H1 (cell line): Measurements from ENCODE around the gene PRDM15. TPM values are rescaled to one million over a fixed set of nuclear protein-coding genes. Genes with fewer than 3 reads are reported as not detected.

Experiments
- CTBP2 ChIP-seq: IDR thresholded peaks from 2 replicates; pipeline ENCODE4 v1.7.0; 2011; ENCODE audit warnings: borderline replicate concordance, mild to moderate bottlenecking, moderate library complexity, mixed read lengths, low read length; ENCODE audit not compliant: insufficient read depth, insufficient read length
- EGR1 ChIP-seq: IDR thresholded peaks from 2 replicates; pipeline ENCODE4 v1.6.1; 2011; ENCODE audit warnings: low read depth, low read length, borderline replicate concordance
- EZH2 ChIP-seq: fragments of 200-600 bp; sonication (generic); IDR thresholded peaks from 2 replicates; pipeline ENCODE4 v1.7.1; 2012; ENCODE audit warnings: low read depth, mild to moderate bottlenecking, moderate library complexity, low read length, inconsistent platforms; ENCODE audit not compliant: severe bottlenecking
- HDAC6 ChIP-seq: IDR thresholded peaks from one replicate; pipeline ENCODE4 v1.7.1; 2012; ENCODE audit warnings: low read depth, mild to moderate bottlenecking, inconsistent platforms, low read length, moderate library complexity
- NANOG ChIP-seq: IDR thresholded peaks from 2 replicates; pipeline ENCODE4 v1.6.1; 2011; ENCODE audit warnings: low read length, low read depth, mild to moderate bottlenecking, inconsistent platforms; ENCODE audit not compliant: insufficient read depth, poor library complexity, severe bottlenecking
- PHF8 ChIP-seq: fragments of 200-600 bp; sonication (generic); conservative IDR thresholded peaks from 2 replicates; pipeline ENCODE4 v1.7.1; 2012; ENCODE audit warnings: low read depth, mild to moderate bottlenecking, inconsistent platforms, low read length, moderate library complexity
- POU5F1 ChIP-seq: IDR thresholded peaks from 2 replicates; pipeline ENCODE4 v1.6.1; 2011; ENCODE audit warnings: low read depth, mild to moderate bottlenecking, low read length, moderate library complexity
- SIRT6 ChIP-seq: IDR thresholded peaks from one replicate; pipeline ENCODE4 v1.7.1; 2012; ENCODE audit warnings: low read length, inconsistent platforms
- SP1 ChIP-seq: IDR thresholded peaks from 2 replicates; pipeline ENCODE4 v1.6.1; 2011; ENCODE audit warnings: low read depth, low read length
- SP2 ChIP-seq: IDR thresholded peaks from 2 replicates; pipeline ENCODE4 v1.6.1; 2012; ENCODE audit warnings: mild to moderate bottlenecking, low read length, inconsistent platforms
- SRF ChIP-seq: IDR thresholded peaks from 2 replicates; pipeline ENCODE4 v1.6.1; 2011; ENCODE audit warnings: mild to moderate bottlenecking, low read depth, low read length, moderate library complexity
- TAF1 ChIP-seq: IDR thresholded peaks from 2 replicates; pipeline ENCODE4 v1.6.1; 2011; ENCODE audit warnings: mild to moderate bottlenecking, low read depth, low read length
- polyA plus RNA-seq, 7 experiments: library from polyadenylated mRNA; depleted of rRNA in 3 of 7; stranded (reverse) in 5 of 7; unstranded in 2 of 7; fragments of >200 nt in 5 of 7; fragments of 200-250 nt in 2 of 7; gene quantifications; 1 replicate in 5 of 7; 2 replicates in 1 of 7; 4 replicates in 1 of 7; pipeline versions ENCODE4 v1.2.1 to v1.2.3, GENCODE V29; 2011 to 2013; ENCODE audit warnings: missing spikeins in 2 of 7, mixed read lengths in 2 of 7
- total RNA-seq: library from RNA; stranded (reverse); fragmentation: NEBNext Ultra II Directional; extraction: Animal tissue kit (Norgen Biotek cat#: 25700); gene quantifications from 2 replicates; pipeline ENCODE4 v1.2.1, GENCODE V29; 2021
- TF ChIP-seq, protein P1 (sequence below): fragments of 300-600 bp; sonication (generic); IDR thresholded peaks from 2 replicates; pipeline ENCODE4 v1.7.1; 2012; ENCODE audit warnings: low read length, moderate library complexity, mild to moderate bottlenecking, inconsistent platforms; ENCODE audit not compliant: insufficient replicate concordance

The PRDM15 gene
- total and polyA plus RNA-seq, 2 of the 8 experiments (the other 6 are each of a cell fraction or from before 2014, with no cell fraction given), result 9.7 to 10.5 TPM

DNA sequence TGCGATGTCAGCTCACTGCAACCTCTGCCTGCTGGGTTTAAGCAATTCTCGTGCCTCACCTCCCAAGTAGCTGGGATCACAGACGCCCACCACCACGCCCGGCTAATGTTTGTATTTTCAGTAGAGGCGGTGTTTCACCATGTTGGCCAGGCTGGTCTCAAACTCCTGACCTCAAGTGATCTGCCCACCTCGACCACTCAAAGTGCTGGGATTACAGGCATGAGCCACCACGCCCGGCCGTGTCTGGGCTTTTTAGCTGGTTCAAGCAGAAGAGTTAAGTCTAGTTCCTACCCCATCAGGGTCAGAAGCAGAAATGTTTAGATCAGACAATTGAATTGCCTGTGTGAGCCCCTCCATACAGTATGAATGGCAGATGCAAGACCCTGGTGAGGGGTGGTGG, 84.5 kb downstream of the PRDM15 start (continued):
- TF ChIP-seq, protein P1, sequence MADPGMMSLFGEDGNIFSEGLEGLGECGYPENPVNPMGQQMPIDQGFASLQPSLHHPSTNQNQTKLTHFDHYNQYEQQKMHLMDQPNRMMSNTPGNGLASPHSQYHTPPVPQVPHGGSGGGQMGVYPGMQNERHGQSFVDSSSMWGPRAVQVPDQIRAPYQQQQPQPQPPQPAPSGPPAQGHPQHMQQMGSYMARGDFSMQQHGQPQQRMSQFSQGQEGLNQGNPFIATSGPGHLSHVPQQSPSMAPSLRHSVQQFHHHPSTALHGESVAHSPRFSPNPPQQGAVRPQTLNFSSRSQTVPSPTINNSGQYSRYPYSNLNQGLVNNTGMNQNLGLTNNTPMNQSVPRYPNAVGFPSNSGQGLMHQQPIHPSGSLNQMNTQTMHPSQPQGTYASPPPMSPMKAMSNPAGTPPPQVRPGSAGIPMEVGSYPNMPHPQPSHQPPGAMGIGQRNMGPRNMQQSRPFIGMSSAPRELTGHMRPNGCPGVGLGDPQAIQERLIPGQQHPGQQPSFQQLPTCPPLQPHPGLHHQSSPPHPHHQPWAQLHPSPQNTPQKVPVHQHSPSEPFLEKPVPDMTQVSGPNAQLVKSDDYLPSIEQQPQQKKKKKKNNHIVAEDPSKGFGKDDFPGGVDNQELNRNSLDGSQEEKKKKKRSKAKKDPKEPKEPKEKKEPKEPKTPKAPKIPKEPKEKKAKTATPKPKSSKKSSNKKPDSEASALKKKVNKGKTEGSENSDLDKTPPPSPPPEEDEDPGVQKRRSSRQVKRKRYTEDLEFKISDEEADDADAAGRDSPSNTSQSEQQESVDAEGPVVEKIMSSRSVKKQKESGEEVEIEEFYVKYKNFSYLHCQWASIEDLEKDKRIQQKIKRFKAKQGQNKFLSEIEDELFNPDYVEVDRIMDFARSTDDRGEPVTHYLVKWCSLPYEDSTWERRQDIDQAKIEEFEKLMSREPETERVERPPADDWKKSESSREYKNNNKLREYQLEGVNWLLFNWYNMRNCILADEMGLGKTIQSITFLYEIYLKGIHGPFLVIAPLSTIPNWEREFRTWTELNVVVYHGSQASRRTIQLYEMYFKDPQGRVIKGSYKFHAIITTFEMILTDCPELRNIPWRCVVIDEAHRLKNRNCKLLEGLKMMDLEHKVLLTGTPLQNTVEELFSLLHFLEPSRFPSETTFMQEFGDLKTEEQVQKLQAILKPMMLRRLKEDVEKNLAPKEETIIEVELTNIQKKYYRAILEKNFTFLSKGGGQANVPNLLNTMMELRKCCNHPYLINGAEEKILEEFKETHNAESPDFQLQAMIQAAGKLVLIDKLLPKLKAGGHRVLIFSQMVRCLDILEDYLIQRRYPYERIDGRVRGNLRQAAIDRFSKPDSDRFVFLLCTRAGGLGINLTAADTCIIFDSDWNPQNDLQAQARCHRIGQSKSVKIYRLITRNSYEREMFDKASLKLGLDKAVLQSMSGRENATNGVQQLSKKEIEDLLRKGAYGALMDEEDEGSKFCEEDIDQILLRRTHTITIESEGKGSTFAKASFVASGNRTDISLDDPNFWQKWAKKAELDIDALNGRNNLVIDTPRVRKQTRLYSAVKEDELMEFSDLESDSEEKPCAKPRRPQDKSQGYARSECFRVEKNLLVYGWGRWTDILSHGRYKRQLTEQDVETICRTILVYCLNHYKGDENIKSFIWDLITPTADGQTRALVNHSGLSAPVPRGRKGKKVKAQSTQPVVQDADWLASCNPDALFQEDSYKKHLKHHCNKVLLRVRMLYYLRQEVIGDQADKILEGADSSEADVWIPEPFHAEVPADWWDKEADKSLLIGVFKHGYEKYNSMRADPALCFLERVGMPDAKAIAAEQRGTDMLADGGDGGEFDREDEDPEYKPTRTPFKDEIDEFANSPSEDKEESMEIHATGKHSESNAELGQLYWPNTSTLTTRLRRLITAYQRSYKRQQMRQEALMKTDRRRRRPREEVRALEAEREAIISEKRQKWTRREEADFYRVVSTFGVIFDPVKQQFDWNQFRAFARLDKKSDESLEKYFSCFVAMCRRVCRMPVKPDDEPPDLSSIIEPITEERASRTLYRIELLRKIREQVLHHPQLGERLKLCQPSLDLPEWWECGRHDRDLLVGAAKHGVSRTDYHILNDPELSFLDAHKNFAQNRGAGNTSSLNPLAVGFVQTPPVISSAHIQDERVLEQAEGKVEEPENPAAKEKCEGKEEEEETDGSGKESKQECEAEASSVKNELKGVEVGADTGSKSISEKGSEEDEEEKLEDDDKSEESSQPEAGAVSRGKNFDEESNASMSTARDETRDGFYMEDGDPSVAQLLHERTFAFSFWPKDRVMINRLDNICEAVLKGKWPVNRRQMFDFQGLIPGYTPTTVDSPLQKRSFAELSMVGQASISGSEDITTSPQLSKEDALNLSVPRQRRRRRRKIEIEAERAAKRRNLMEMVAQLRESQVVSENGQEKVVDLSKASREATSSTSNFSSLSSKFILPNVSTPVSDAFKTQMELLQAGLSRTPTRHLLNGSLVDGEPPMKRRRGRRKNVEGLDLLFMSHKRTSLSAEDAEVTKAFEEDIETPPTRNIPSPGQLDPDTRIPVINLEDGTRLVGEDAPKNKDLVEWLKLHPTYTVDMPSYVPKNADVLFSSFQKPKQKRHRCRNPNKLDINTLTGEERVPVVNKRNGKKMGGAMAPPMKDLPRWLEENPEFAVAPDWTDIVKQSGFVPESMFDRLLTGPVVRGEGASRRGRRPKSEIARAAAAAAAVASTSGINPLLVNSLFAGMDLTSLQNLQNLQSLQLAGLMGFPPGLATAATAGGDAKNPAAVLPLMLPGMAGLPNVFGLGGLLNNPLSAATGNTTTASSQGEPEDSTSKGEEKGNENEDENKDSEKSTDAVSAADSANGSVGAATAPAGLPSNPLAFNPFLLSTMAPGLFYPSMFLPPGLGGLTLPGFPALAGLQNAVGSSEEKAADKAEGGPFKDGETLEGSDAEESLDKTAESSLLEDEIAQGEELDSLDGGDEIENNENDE, result no peak
- TF ChIP-seq HDAC6, result no peak
- TF ChIP-seq EZH2, result no peak
- TF ChIP-seq EGR1, result no peak
- TF ChIP-seq SP2, result no peak
- TF ChIP-seq TAF1, result no peak
- no peak for TF ChIP-seq SP1
- TF ChIP-seq SRF, result no peak
- TF ChIP-seq POU5F1, result no peak
- TF ChIP-seq NANOG, result no peak
- no peak for TF ChIP-seq PHF8
- TF ChIP-seq CTBP2, result no peak
- no peak for TF ChIP-seq SIRT6
